Neural cell (in vitro differentiated cells): ENCODE data around the gene TRMT44.

Experiments used
- CTCF ChIP-seq: fragments of 450-650 bp; IDR thresholded peaks from 2 replicates; pipeline ENCODE4 v1.5.1; 2014; ENCODE audit warnings: antibody characterized with exemption, mild to moderate bottlenecking, moderate library complexity; ENCODE audit not compliant: poor library complexity, severe bottlenecking
- POLR2AphosphoS5 ChIP-seq: IDR thresholded peaks from 2 replicates; pipeline ENCODE4 v1.6.1; 2012
- REST ChIP-seq: IDR thresholded peaks from 2 replicates; pipeline ENCODE4 v1.6.1; 2012; ENCODE audit warnings: borderline replicate concordance

- no peak for TF ChIP-seq POLR2AphosphoS5
- TF ChIP-seq CTCF: no peak
- no peak for TF ChIP-seq REST
These were observed 37.8 kb downstream of the TRMT44 start for GRCh38 chr4:8478371-8478770.
